Measurements from ENCODE around the gene FYN.

DNA sequence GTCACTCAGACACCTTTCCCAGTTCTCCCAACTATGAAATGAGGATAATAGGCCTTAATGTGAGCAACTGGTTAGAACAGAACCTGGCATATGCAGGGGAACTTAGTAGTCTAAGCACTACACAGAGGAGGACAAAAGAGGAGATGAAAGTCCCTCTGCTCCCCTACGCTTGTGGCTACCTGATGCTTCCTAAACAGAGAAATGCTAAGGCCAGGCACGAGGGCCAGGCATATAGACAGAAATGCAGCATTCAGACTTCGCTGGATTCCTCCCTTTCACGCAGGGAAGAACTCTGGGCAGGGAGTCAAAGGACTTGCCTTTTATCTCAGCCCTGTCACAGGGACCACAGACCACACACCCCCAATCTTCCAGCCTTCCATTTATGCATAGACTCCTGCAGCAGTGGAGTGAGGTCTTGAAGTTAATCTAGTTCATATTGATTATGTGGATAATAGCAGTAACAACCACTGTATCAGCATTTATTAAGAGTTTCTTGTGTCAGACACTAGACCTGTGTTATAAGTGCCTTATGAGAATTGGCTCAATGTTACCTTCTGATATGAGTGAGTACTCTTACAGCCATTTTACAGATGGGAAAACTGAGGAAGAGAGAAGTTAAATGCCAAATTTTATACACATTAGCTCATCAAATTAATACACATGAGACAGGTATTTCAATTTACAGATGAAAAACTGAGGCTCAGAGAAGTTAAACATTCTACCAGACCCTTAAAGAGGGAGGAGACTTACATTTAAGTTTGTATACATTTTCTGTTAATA is 240.6 kb downstream of the FYN start:
- TF ChIP-seq, protein P1, sequence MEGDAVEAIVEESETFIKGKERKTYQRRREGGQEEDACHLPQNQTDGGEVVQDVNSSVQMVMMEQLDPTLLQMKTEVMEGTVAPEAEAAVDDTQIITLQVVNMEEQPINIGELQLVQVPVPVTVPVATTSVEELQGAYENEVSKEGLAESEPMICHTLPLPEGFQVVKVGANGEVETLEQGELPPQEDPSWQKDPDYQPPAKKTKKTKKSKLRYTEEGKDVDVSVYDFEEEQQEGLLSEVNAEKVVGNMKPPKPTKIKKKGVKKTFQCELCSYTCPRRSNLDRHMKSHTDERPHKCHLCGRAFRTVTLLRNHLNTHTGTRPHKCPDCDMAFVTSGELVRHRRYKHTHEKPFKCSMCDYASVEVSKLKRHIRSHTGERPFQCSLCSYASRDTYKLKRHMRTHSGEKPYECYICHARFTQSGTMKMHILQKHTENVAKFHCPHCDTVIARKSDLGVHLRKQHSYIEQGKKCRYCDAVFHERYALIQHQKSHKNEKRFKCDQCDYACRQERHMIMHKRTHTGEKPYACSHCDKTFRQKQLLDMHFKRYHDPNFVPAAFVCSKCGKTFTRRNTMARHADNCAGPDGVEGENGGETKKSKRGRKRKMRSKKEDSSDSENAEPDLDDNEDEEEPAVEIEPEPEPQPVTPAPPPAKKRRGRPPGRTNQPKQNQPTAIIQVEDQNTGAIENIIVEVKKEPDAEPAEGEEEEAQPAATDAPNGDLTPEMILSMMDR (IDR thresholded peaks at IDR 0.05 in 2 of 3, conservative IDR thresholded peaks at IDR 0.05 in 1 of 3; ENCODE audit: borderline replicate concordance in 1 of 3, insufficient read depth in 1 of 3, low read depth in 2 of 3, low read length in 2 of 3) = no peak
- no peak for TF ChIP-seq POLR2A (IDR thresholded peaks at IDR 0.05; ENCODE audit: borderline replicate concordance, extremely low read depth, insufficient read depth, insufficient read length)
- TF ChIP-seq CEBPB (IDR thresholded peaks at IDR 0.05; ENCODE audit: low read depth) = no peak
- TF ChIP-seq, protein P2, sequence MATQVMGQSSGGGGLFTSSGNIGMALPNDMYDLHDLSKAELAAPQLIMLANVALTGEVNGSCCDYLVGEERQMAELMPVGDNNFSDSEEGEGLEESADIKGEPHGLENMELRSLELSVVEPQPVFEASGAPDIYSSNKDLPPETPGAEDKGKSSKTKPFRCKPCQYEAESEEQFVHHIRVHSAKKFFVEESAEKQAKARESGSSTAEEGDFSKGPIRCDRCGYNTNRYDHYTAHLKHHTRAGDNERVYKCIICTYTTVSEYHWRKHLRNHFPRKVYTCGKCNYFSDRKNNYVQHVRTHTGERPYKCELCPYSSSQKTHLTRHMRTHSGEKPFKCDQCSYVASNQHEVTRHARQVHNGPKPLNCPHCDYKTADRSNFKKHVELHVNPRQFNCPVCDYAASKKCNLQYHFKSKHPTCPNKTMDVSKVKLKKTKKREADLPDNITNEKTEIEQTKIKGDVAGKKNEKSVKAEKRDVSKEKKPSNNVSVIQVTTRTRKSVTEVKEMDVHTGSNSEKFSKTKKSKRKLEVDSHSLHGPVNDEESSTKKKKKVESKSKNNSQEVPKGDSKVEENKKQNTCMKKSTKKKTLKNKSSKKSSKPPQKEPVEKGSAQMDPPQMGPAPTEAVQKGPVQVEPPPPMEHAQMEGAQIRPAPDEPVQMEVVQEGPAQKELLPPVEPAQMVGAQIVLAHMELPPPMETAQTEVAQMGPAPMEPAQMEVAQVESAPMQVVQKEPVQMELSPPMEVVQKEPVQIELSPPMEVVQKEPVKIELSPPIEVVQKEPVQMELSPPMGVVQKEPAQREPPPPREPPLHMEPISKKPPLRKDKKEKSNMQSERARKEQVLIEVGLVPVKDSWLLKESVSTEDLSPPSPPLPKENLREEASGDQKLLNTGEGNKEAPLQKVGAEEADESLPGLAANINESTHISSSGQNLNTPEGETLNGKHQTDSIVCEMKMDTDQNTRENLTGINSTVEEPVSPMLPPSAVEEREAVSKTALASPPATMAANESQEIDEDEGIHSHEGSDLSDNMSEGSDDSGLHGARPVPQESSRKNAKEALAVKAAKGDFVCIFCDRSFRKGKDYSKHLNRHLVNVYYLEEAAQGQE (IDR thresholded peaks at IDR 0.05; ENCODE audit: low read depth) = no peak
- TF ChIP-seq, protein P3, sequence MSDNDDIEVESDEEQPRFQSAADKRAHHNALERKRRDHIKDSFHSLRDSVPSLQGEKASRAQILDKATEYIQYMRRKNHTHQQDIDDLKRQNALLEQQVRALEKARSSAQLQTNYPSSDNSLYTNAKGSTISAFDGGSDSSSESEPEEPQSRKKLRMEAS (IDR thresholded peaks at IDR 0.05) = no peak
- TF ChIP-seq FOSL1 (IDR thresholded peaks at IDR 0.05; ENCODE audit: low read depth) = no peak
- TF ChIP-seq EZH2 (IDR thresholded peaks at IDR 0.05) = no peak
- no peak for TF ChIP-seq ELF1 (IDR thresholded peaks at IDR 0.05; ENCODE audit: borderline replicate concordance, low read depth)
- TF ChIP-seq RAD21 (IDR thresholded peaks at IDR 0.05; ENCODE audit: low read depth) = no peak
- TF ChIP-seq JUND (IDR thresholded peaks at IDR 0.05) = no peak
- TF ChIP-seq POLR2AphosphoS5 (IDR thresholded peaks at IDR 0.05; ENCODE audit: low read depth, low read length) = no peak
- TF ChIP-seq YY1 (IDR thresholded peaks at IDR 0.05; ENCODE audit: extremely low read depth, insufficient replicate concordance, low read depth, low read length) = no peak
- no peak for TF ChIP-seq ZNF274 (IDR thresholded peaks at IDR 0.05; ENCODE audit: low read depth, low read length)
